ENCODE measurements around the gene VAPB.

The VAPB gene

GRCh38 chr20:58402827-58403226 lies 13.8 kb downstream of the VAPB start:
- ATAC-seq = no peak
- TF ChIP-seq OSR1 (CRISPR knock-in tag; IDR thresholded peaks at IDR 0.05) (no peak), ZNF8 (CRISPR knock-in tag; IDR thresholded peaks at IDR 0.05) (no peak), SNAI2 (CRISPR knock-in tag; IDR thresholded peaks at IDR 0.05) (no peak), TCF4 (CRISPR knock-in tag; IDR thresholded peaks at IDR 0.05; ENCODE audit: borderline replicate concordance) (no peak), ESRRG (CRISPR knock-in tag; IDR thresholded peaks at IDR 0.05) (no peak), ZFP3 (CRISPR knock-in tag; IDR thresholded peaks at IDR 0.05) (no peak), PPARA (CRISPR knock-in tag; IDR thresholded peaks at IDR 0.05; ENCODE audit: borderline replicate concordance) (no peak), CSDC2 (CRISPR knock-in tag; IDR thresholded peaks at IDR 0.05) (no peak), ZNF565 (CRISPR knock-in tag; conservative IDR thresholded peaks at IDR 0.05; ENCODE audit: low read depth) (no peak), TSHZ2 (CRISPR knock-in tag; IDR thresholded peaks at IDR 0.05) (no peak), GLIS3 (CRISPR knock-in tag; IDR thresholded peaks at IDR 0.05) (no peak), CSRNP3 (CRISPR knock-in tag; IDR thresholded peaks at IDR 0.05) (no peak), BACH2 (CRISPR knock-in tag; IDR thresholded peaks at IDR 0.05; ENCODE audit: borderline replicate concordance) (no peak), CREB5 (CRISPR knock-in tag; IDR thresholded peaks at IDR 0.05; ENCODE audit: low read depth) (no peak), ZFP30 (CRISPR knock-in tag; IDR thresholded peaks at IDR 0.05) (no peak)

- ATAC-seq = no peak
- TF ChIP-seq BACH2 (CRISPR knock-in tag; IDR thresholded peaks at IDR 0.05; ENCODE audit: borderline replicate concordance) (no peak), ZNF70 (CRISPR knock-in tag; IDR thresholded peaks at IDR 0.05) (no peak), TCF4 (CRISPR knock-in tag; IDR thresholded peaks at IDR 0.05; ENCODE audit: borderline replicate concordance) (no peak), CSDC2 (CRISPR knock-in tag; IDR thresholded peaks at IDR 0.05) (no peak), ZFP3 (CRISPR knock-in tag; IDR thresholded peaks at IDR 0.05) (no peak), CREB5 (CRISPR knock-in tag; IDR thresholded peaks at IDR 0.05; ENCODE audit: low read depth) (no peak), GLIS3 (CRISPR knock-in tag; IDR thresholded peaks at IDR 0.05) (no peak)
These were observed 14.2 kb downstream of the VAPB start for GRCh38 chr20:58403272-58403671.

GRCh38 chr20:58405504-58406291 lies 16.7 kb downstream of the VAPB start:
- peak; percentile 38 for ATAC-seq

More at GRCh38 chr20:58405504-58406291, 16.7 kb downstream of the VAPB start:
- TF ChIP-seq ZNF8 (CRISPR knock-in tag; IDR thresholded peaks at IDR 0.05) = no peak
- no peak for TF ChIP-seq TSHZ2 (CRISPR knock-in tag; IDR thresholded peaks at IDR 0.05)
- no peak for TF ChIP-seq ESRRG (CRISPR knock-in tag; IDR thresholded peaks at IDR 0.05)
- no peak for TF ChIP-seq OSR1 (CRISPR knock-in tag; IDR thresholded peaks at IDR 0.05)
- no peak for TF ChIP-seq GLIS3 (CRISPR knock-in tag; IDR thresholded peaks at IDR 0.05)
- TF ChIP-seq SNAI2 (CRISPR knock-in tag; IDR thresholded peaks at IDR 0.05) = no peak
- no peak for TF ChIP-seq ISL1 (CRISPR knock-in tag; IDR thresholded peaks at IDR 0.05)
- no peak for TF ChIP-seq CREB5 (CRISPR knock-in tag; IDR thresholded peaks at IDR 0.05; ENCODE audit: low read depth)
